LoVo (cell line): ENCODE data around the gene TRIM60.
"Not testable (repeated sequence)": the region's sequence is repeated elsewhere in the genome, so short reads cannot be mapped to it uniquely, and the experiment has no call there.

Experiments
- DNase-seq: peaks from one replicate; pipeline ENCODE4 v3.0.0-alpha.2; 2016; ENCODE audit warnings: low spot score

TRIM60 gene

DNA sequence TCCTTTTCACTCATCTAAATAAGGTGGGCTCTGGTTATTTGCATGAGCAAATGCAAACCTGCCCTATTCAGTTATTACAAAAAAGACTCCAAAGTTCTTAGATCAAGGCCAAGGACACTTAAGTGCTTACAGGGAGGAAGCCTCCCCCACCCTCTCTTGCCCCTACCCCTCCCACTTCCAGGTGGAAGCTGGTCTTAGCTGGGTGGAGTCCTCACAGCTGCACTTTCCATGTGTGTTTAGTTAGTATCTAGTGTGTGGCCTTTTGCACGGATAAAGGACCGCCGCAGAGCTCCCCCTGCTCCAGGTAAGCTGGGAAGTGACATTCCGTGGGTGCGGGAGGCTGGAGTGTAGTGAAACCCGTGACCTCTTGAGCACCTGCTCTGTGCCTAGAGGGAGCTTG is 21.8 kb downstream of the TRIM60 start, which contains the start of gene TRIM75:
Gene TRIM75 (plus strand): TSS at position 222 of the 400 bp plus-strand sequence. CDS start 5,282 bp downstream, outside the sequence.
- DNase-seq: no peak

DNA sequence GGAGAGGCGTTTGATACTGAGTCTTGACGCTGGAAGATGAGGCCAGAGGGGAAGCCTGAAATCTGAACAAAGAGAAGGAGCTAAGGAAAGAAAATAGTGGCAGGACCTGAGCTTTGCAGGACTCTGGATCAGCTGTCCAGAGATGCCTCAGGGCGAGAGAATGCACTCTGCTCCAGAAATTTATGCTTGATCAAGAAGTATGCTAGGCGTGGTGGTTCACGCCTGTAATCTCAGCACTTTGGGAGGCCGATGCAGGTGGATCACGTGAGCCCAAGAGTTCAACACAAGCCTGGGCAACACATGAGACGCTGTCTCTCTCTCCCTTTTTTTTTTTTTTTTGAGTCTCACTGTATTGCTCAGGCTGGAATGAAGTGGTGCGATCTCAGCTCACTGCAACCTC is 23.8 kb downstream of the TRIM60 start:
- DNase-seq: no peak

GRCh38 chr4:165058666-165059065 is 26.9 kb downstream of the TRIM60 start:
- no peak for DNase-seq

- no peak for DNase-seq
Observed at GRCh38 chr4:165059386-165059785, 27.6 kb downstream of the TRIM60 start.

DNA sequence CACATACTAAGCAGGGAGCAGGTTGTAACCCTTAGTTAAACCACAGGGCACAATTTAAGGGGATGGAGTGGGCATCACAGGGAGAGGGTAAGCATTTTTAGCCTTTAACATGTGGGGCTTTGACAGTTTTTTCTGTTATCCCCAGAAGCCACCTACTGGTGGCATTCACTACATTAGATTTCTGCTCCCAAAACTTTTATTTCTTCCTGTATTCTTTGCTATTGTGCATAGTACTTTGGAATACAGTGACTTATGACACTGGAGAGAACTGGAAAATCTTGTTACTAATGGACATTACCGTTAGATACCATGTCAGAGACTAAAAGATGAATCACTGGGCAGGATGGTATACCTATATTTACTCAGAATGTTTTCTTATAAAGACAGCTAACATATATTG is 29.1 kb downstream of the TRIM60 start:
- no peak for DNase-seq

DNA sequence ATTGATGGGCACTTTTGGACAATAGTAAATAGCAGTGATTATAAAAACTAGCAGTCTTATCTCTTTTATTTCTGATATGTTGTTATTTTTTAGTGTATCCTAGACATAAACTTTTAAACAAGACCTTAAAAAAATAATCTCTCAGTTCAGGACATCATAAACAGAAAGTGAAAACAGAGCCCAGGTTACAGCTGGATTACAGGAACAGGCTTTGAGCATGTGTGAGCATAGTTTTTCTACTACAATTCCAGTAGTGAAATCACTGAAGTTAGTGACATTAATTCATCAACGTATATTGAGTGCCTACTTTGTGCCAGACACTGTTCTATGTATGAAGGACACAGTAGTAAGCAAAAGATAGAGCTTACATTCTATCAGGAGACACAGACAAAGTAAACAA is 38.8 kb downstream of the TRIM60 start:
- DNase-seq: no peak

DNA sequence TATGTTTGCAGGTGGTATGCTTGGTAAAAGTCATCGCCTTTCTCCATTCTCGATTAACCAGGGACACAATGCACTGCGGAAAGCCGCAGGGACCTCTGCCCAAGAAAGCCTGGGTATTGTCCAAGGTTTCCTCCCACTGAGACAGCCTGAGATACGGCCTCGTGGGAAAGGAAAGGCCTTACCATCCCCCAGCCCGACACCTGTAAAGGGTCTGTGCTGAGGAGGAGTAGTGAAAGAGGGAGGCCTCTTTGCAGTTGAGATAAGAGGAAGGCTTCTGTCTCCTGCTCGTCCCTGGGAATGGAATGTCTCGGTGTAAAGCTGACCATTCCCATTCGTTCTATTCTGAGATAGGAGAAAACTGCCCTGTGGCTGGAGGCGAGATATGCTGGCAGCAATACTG is 41.5 kb downstream of the TRIM60 start:
- DNase-seq: not testable (repeated sequence)

GRCh38 chr4:165077034-165077578 is 45.3 kb downstream of the TRIM60 start:
- no peak for DNase-seq

- no peak for DNase-seq
Observed at GRCh38 chr4:165079476-165079875, 47.7 kb downstream of the TRIM60 start.

GRCh38 chr4:165084787-165085186 is 53.0 kb downstream of the TRIM60 start:
- not testable (repeated sequence) for DNase-seq

DNA sequence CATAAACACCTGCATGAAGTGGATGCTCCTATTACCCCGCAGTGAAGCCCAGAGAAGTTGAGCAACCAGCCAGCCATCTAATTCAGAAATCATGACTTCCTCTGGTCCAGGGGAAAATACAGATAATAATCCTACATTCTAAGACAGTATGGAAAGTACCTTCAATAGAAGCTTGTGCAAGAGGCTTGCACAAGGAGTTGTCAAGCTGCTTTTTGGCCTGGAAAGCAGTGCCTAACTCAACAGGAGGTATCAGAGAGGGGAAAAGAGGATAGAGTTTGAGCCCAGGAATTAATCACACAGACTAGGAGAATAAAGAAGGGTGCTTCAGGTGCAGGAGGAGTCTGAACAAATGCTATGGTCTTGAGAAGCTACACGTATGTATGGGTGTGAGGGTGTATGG is 54.1 kb downstream of the TRIM60 start:
- DNase-seq: no peak

DNA sequence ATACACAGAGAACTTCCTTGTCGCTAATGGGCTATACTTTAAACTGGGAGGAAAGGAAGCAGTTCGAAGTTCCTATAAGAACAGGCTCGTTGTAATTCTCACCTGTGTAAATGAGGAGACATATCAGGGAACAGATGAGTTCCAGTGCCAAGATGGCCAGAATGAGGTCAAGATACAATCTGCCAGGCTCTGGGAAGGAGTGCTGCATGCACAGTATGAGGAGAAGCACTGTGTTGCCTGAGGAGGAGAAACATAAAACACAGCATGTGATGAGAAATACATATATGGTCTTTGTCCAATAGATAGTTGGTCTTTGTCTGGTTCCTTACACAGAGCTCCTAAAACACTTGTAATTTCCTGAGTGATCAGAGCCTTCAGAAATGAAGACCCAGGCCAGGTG is 56.6 kb downstream of the TRIM60 start:
- DNase-seq: no peak
